Measurements from ENCODE around the gene NFYC. TPM values are rescaled to one million over a fixed set of nuclear protein-coding genes. Genes with fewer than 3 reads are reported as not detected.

Gene NFYC
- total and polyA plus RNA-seq, 8 donors = 23.3 to 76.4 (median 40.9) TPM

GRCh38 chr1:40793617-40794016 is 102.1 kb downstream of the NFYC start:
- intact Hi-C loops (cut with DNase I; ENCODE audit: low total_unique reads) = no loop called here
- H3K9me3 ChIP-seq = no peaks in the 10 kb centered on the region
- peaks cover 3 to 46% (median 19%) of the 10 kb centered on the region in 4 donors for H3K4me1 ChIP-seq
- no peaks in the 10 kb centered on the region for H3K36me3 ChIP-seq
- WGBS, 5 donors = 82 to 96% (median 89%) methylated on average over 3 of the region's 3 CpGs
- no peak for DNase-seq
- TF ChIP-seq POLR2A (IDR thresholded peaks at IDR 0.05) (no peak), POLR2AphosphoS5 (IDR thresholded peaks at IDR 0.05) (no peak), CTCF (IDR thresholded peaks at IDR 0.05) (no peak), EP300 (IDR thresholded peaks at IDR 0.05) (no peak)
- H3K4me3 ChIP-seq = no peak overlapping the region
- no peaks in the 10 kb centered on the region for H3K27me3 ChIP-seq
- no peak overlapping the region for H3K27ac ChIP-seq

DNA sequence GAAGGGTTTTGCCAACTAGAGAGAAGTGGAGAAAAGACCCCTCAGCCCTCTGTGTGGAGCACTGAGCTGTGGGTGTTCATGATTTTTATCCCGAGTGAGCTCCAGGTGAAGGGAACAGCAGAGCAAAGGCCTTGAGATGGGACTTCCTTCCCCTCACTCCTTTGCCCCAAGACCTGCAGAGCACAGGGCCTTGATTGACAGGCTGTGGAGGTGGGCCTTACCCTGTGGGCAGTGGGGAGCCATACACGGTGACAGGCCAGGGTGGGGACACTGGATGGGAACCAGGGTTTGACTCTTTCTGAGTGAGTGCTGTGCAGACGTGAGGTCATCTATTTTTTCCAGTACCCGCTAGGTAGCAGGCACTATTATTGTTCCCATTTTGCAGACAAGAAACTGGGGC is 102.5 kb downstream of the NFYC start:
- Histone ChIP-seq H3K27me3 (no peaks in the 10 kb centered on the region), H3K36me3 (no peaks in the 10 kb centered on the region), H3K4me1 (peaks cover 7 to 48% (median 22%) of the 10 kb centered on the region in 4 donors), H3K9me3 (no peaks in the 10 kb centered on the region), H3K4me3 (no peak overlapping the region), H3K27ac (no peak overlapping the region)
- DNase-seq = no peak
- TF ChIP-seq CTCF (IDR thresholded peaks at IDR 0.05) (no peak), POLR2AphosphoS5 (IDR thresholded peaks at IDR 0.05) (no peak), POLR2A (IDR thresholded peaks at IDR 0.05) (no peak), EP300 (IDR thresholded peaks at IDR 0.05) (no peak)
- 68 to 93% (median 90%) methylated on average over 4 of the region's 4 CpGs for WGBS, 5 donors
- intact Hi-C loops (cut with DNase I; ENCODE audit: low total_unique reads) = no loop called here

GRCh38 chr1:40794974-40795715 is 103.6 kb downstream of the NFYC start:
- no peaks in the 10 kb centered on the region for H3K9me3 ChIP-seq
- H3K4me3 ChIP-seq = no peak overlapping the region
- no peak for TF ChIP-seq EP300 (IDR thresholded peaks at IDR 0.05)
- TF ChIP-seq CTCF (IDR thresholded peaks at IDR 0.05) = no peak
- no peak for TF ChIP-seq POLR2A (IDR thresholded peaks at IDR 0.05)
- no peak for TF ChIP-seq POLR2AphosphoS5 (IDR thresholded peaks at IDR 0.05)
- 76 to 92% (median 87%) methylated on average over 9 to 10 of the region's 10 CpGs for WGBS, 5 donors
- H3K4me1 ChIP-seq = peaks cover 18 to 48% (median 33%) of the 10 kb centered on the region in 4 donors
- H3K36me3 ChIP-seq = no peaks in the 10 kb centered on the region
- intact Hi-C loops (cut with DNase I; ENCODE audit: low total_unique reads) = no loop called here
- DNase-seq = no peak
- H3K27me3 ChIP-seq = no peaks in the 10 kb centered on the region
- H3K27ac ChIP-seq = peak overlapping the region in 2 of 5 donors; percentile 17 to 61

GRCh38 chr1:40795811-40796586 is 104.5 kb downstream of the NFYC start:
- Histone ChIP-seq H3K4me3 (no peak overlapping the region), H3K4me1 (peaks cover 23 to 56% (median 39%) of the 10 kb centered on the region in 4 donors), H3K27ac (peak overlapping the region in 2 of 5 donors; percentile 0 to 61), H3K9me3 (no peaks in the 10 kb centered on the region), H3K27me3 (no peaks in the 10 kb centered on the region), H3K36me3 (no peaks in the 10 kb centered on the region)
- TF ChIP-seq CTCF (IDR thresholded peaks at IDR 0.05) = no peak
- TF ChIP-seq EP300 (IDR thresholded peaks at IDR 0.05) = no peak
- TF ChIP-seq POLR2A (IDR thresholded peaks at IDR 0.05) = no peak
- TF ChIP-seq POLR2AphosphoS5 (IDR thresholded peaks at IDR 0.05) = no peak
- intact Hi-C loops (cut with DNase I; ENCODE audit: low total_unique reads) = no loop called here
- WGBS, 5 donors = 50 to 66% (median 60%) methylated on average over 13 of the region's 13 CpGs
- DNase-seq = no peak

All from stomach (tissue), 9 donors.